Loucy (cell line): ENCODE data around the gene LACTBL1.

Source experiments
- H2AFZ ChIP-seq: fragments of 200-600 bp; sonication (generic); 2 replicates; pipeline ENCODE4 v1.6.0; 2016; ENCODE audit warnings: antibody characterized with exemption, mild to moderate bottlenecking, low read length, moderate library complexity
- H3F3A ChIP-seq: fragments of 200-600 bp; 2 replicates; pipeline ENCODE4 v1.6.0; 2016; ENCODE audit warnings: antibody characterized with exemption, low read depth, mild to moderate bottlenecking
- H3K27me3 ChIP-seq: fragments of 200-600 bp; sonication (generic); 2 replicates; pipeline ENCODE4 v1.6.1; 2014; ENCODE audit warnings: low read length, mild to moderate bottlenecking; ENCODE audit not compliant: insufficient read depth, poor library complexity, severe bottlenecking
- H3K36me3 ChIP-seq: fragments of 200-600 bp; sonication (generic); 2 replicates; pipeline ENCODE4 v1.6.1; 2016; ENCODE audit warnings: low read length; ENCODE audit not compliant: insufficient read depth
- H3K4me1 ChIP-seq: fragments of 200-600 bp; sonication (generic); 2 replicates; pipeline ENCODE4 v1.5.1; 2014; ENCODE audit warnings: low read length, mild to moderate bottlenecking; ENCODE audit not compliant: insufficient read depth, poor library complexity, severe bottlenecking
- H3K4me2 ChIP-seq: fragments of 200-600 bp; sonication (generic); 2 replicates; pipeline ENCODE4 v1.6.0; 2014; ENCODE audit warnings: antibody characterized with exemption, low read length, low read depth, mild to moderate bottlenecking; ENCODE audit not compliant: poor library complexity, severe bottlenecking
- H3K4me3 ChIP-seq: fragments of 200-600 bp; sonication (generic); 2 replicates; pipeline ENCODE4 v1.5.1; 2014; ENCODE audit warnings: low read length, mild to moderate bottlenecking, mixed read lengths; ENCODE audit not compliant: poor library complexity, severe bottlenecking
- H3K79me2 ChIP-seq: fragments of 200-600 bp; sonication (generic); 2 replicates; pipeline ENCODE4 v1.6.1; 2014; ENCODE audit warnings: low read length; ENCODE audit not compliant: insufficient read depth
- H3K9ac ChIP-seq: fragments of 200-600 bp; sonication (generic); 2 replicates; pipeline ENCODE4 v1.6.0; 2014; ENCODE audit warnings: mild to moderate bottlenecking, low read depth, low read length, moderate library complexity; ENCODE audit not compliant: poor library complexity, severe bottlenecking
- H3K9me2 ChIP-seq: fragments of 200-600 bp; sonication (generic); replicated peaks from 2 replicates; pipeline ENCODE4 v1.6.1; 2016; ENCODE audit warnings: low read depth, low read length, mixed read lengths
- H3K9me3 ChIP-seq: fragments of 200-600 bp; sonication (generic); 2 replicates; pipeline ENCODE4 v1.6.1; 2014; ENCODE audit warnings: mild to moderate bottlenecking, antibody characterized with exemption, low read length, low read depth; ENCODE audit not compliant: insufficient read depth
- H4K20me1 ChIP-seq: fragments of 200-600 bp; sonication (generic); 2 replicates; pipeline ENCODE4 v1.6.0; 2014; ENCODE audit warnings: antibody characterized with exemption, low read length, mild to moderate bottlenecking; ENCODE audit not compliant: insufficient read depth, poor library complexity, severe bottlenecking
- CTCF ChIP-seq: fragments of 200-600 bp; sonication (generic); conservative IDR thresholded peaks from 2 replicates; pipeline ENCODE4 v1.5.1; 2014; ENCODE audit warnings: mild to moderate bottlenecking, antibody characterized with exemption, low read length
- EZH2phosphoT487 ChIP-seq: fragments of 200-600 bp; IDR thresholded peaks from 2 replicates; pipeline ENCODE4 v1.6.1; 2018; ENCODE audit warnings: antibody characterized with exemption, mild to moderate bottlenecking, moderate library complexity, borderline replicate concordance

The LACTBL1 gene

GRCh38 chr1:23019863-23020625, 47.4 kb upstream of the LACTBL1 start:
- H3K4me1 ChIP-seq = peaks cover 27% of the 10 kb centered on the region
- no peaks in the 10 kb centered on the region for H3F3A ChIP-seq
- H3K36me3 ChIP-seq = no peaks in the 10 kb centered on the region
- no peaks in the 10 kb centered on the region for H3K27me3 ChIP-seq
- peak overlapping the region; percentile 95 for H3K9ac ChIP-seq
- H3K4me3 ChIP-seq = peak overlapping the region; percentile 83
- TF ChIP-seq EZH2phosphoT487 (no peak), CTCF (no peak)
- peaks cover 57% of the 10 kb centered on the region for H3K79me2 ChIP-seq
- no peaks in the 10 kb centered on the region for H3K9me3 ChIP-seq
- no peaks in the 10 kb centered on the region for H3K9me2 ChIP-seq
- H4K20me1 ChIP-seq = peaks cover 50% of the 10 kb centered on the region
- H3K4me2 ChIP-seq = peak overlapping the region; percentile 81
- H2AFZ ChIP-seq = peak overlapping the region; percentile 78

- peaks cover 20% of the 10 kb centered on the region for H3K4me1 ChIP-seq
- TF ChIP-seq CTCF (no peak; the same call in 1 of the 2 replicates), EZH2phosphoT487 (no peak)
- no peaks in the 10 kb centered on the region for H3K9me2 ChIP-seq
- no peaks in the 10 kb centered on the region for H3F3A ChIP-seq
- peak within 1 kb of the TSS; percentile 95 for H3K9ac ChIP-seq
- peak within 1 kb of the TSS; percentile 97 for H2AFZ ChIP-seq
- H3K36me3 ChIP-seq = no peaks in the 10 kb centered on the region
- H3K9me3 ChIP-seq = no peaks in the 10 kb centered on the region
- H3K27me3 ChIP-seq = no peaks in the 10 kb centered on the region
- H3K4me3 ChIP-seq = peak within 1 kb of the TSS; percentile 83
- H4K20me1 ChIP-seq = peaks cover 42% of the 10 kb centered on the region
- H3K4me2 ChIP-seq = peak within 1 kb of the TSS; percentile 81
- H3K79me2 ChIP-seq = peaks cover 50% of the 10 kb centered on the region
These were observed 46.6 kb upstream of the LACTBL1 start, which contains the start of gene KDM1A for GRCh38 chr1:23019094-23019862. Gene KDM1A, plus strand, starts transcription at chr1:23019468. Its CDS starts 129 bp downstream, at chr1:23019597.

- Histone ChIP-seq H3K79me2 (peaks cover 44% of the 10 kb centered on the region), H3K9me3 (no peaks in the 10 kb centered on the region), H3F3A (no peaks in the 10 kb centered on the region), H3K9me2 (no peaks in the 10 kb centered on the region), H3K4me2 (peak overlapping the region; percentile 80), H3K4me3 (peak overlapping the region; percentile 83), H3K9ac (peak overlapping the region; percentile 95), H3K36me3 (no peaks in the 10 kb centered on the region), H2AFZ (peak overlapping the region; percentile 97), H3K4me1 (peaks cover 14% of the 10 kb centered on the region), H4K20me1 (peaks cover 36% of the 10 kb centered on the region), H3K27me3 (no peaks in the 10 kb centered on the region)
- TF ChIP-seq CTCF (no peak), EZH2phosphoT487 (no peak)
These were observed 46.0 kb upstream of the LACTBL1 start for GRCh38 chr1:23018661-23019093.
